ENCODE data around the gene DNAJC3. TPM values are rescaled to one million over a fixed set of nuclear protein-coding genes. Genes with fewer than 3 reads are reported as not detected.

The DNAJC3 gene
- total and polyA plus RNA-seq, 2 of the 8 experiments (the other 6 are each of a cell fraction or from before 2014, with no cell fraction given) = 4.3 to 24.1 TPM

DNA sequence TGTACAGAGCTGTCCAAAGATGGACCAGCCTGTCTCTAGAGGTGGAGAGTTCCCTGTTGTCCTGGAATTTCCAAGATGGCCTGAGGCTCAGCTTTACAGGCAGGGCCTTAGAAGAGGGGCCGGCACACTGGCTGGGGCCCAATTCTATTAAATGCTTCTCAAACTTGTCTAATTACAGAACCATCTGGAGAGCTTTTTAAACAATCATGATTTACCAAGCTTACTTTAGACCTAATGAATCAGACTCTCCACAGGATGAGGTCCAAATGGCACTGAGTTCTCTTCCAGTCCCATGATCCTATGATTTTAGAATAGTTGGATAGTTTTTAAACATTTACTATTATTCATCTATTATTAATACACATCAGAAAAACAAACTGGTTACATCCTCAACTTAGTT lies 123.5 kb downstream of the DNAJC3 start (continued):
- TF ChIP-seq, protein P1, sequence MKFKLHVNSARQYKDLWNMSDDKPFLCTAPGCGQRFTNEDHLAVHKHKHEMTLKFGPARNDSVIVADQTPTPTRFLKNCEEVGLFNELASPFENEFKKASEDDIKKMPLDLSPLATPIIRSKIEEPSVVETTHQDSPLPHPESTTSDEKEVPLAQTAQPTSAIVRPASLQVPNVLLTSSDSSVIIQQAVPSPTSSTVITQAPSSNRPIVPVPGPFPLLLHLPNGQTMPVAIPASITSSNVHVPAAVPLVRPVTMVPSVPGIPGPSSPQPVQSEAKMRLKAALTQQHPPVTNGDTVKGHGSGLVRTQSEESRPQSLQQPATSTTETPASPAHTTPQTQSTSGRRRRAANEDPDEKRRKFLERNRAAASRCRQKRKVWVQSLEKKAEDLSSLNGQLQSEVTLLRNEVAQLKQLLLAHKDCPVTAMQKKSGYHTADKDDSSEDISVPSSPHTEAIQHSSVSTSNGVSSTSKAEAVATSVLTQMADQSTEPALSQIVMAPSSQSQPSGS (IDR thresholded peaks at IDR 0.05; ENCODE audit: low read length) = no peak
- TF ChIP-seq, protein P2, sequence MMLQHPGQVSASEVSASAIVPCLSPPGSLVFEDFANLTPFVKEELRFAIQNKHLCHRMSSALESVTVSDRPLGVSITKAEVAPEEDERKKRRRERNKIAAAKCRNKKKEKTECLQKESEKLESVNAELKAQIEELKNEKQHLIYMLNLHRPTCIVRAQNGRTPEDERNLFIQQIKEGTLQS (IDR thresholded peaks at IDR 0.05; ENCODE audit: insufficient read depth, low read depth, low read length) = no peak
- TF ChIP-seq TEAD4 (IDR thresholded peaks at IDR 0.05; ENCODE audit: low read depth, low read length) = no peak
- TF ChIP-seq POLR2A (IDR thresholded peaks at IDR 0.05; ENCODE audit: control extremely low read depth in 1 of 2, low read depth in 2 of 2, low read length in 2 of 2) = no peak
